ENCODE data around the gene CYFIP2.

Gene CYFIP2

DNA sequence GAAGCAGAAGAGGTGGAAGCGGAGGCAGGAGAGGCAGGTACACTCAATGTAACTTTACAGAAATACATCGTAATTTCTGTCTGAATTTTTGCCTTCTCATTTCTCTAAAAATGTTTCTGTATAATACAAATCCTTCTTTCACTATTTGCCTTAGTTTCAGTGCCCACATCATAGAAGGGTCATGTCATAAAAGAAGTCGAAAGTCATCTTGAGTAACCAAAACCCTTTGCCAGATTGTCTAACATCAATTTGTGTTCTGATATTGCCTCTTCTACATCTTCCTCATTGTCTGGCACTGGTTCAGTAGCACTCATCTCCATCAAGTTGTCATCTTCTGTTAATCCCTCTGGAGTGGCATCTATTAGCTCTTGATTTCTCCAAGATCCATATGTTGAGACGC, 6.2 kb upstream of the CYFIP2 start:
- no peak for DNase-seq

DNA sequence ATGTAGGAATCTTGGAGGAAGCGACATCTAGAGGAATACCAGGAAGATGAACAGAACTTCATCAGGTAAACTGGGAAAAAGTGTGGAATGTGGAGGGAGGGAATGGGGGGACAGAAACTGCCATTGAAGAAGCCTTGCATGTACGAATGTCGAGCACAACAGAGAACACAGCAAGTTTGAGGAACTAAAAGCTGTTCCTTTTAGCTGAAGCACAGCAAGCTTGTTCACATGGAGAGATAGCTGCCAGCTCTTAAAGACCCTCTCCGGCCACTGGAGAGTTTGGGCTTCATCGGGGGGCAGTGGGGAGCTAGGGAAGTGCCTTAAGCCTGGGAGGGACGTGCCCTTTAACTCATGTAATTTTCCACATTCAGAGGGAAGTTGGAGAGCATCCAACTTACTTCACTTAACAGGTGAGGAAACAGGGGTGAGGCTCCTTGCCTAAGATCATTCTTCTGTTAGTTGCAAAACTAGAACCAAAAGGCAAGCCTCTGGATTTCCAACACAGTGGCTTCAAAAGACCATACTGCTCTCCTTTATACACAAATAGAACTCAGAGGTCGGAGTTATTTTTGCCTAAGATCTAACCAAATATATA, 2.3 kb upstream of the CYFIP2 start:
- no peak for DNase-seq

DNA sequence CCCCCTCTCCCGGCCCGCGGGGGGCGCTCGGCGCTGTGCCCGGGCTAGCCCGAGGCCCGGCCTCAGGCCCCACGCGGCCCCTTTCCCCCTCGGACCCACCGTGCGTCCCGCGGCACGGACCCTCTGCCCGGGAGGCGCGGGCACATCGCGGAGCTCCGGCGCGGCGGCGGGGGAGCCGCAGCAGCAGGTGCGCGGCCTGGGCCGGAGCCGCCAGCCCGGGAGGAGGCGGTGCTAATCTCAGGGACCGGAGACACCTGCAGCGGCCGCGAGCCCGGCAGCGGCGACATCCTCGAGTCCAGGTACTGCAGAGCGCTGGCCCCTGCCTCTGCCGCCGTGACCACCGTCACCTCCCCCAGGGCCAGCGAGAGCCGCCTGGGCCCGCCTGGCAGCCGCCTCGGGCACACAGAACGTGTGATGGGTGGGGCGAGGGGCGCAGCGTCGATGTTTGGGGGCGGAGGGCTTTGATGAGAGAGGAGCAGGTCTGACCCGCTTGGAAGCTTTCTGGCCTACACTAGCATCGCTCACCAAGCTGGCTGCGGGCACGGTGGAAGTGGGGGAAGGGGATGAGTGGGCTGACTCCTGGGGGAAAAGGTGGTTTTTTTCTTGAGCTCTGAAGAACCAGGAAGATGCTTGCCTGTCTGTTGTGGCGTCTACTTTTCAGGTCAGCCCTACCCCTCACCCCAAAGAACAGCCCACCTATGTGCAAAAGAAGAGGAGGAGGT, 524 bp downstream of the CYFIP2 start:
- no peak for DNase-seq

DNA sequence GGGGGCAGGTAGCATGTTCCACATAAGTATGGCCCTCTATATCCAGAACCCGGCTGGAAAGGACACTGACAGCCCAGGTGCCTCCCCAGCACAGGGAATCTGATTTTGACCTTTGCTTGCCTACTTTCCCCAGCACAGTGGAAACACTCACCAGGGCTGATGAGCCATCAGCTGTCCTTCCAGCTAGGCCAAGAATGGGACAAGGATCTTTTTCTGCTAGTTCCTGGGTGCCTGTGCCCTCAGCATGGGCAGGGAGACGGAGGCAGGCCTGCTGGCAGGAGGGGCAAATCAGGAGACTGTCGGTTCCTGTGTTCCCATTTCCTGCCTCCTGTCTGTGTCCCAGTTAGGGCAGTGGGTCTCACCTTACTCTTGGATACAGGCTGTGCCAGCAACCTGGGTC, 1.1 kb downstream of the CYFIP2 start:
- no peak for DNase-seq

DNA sequence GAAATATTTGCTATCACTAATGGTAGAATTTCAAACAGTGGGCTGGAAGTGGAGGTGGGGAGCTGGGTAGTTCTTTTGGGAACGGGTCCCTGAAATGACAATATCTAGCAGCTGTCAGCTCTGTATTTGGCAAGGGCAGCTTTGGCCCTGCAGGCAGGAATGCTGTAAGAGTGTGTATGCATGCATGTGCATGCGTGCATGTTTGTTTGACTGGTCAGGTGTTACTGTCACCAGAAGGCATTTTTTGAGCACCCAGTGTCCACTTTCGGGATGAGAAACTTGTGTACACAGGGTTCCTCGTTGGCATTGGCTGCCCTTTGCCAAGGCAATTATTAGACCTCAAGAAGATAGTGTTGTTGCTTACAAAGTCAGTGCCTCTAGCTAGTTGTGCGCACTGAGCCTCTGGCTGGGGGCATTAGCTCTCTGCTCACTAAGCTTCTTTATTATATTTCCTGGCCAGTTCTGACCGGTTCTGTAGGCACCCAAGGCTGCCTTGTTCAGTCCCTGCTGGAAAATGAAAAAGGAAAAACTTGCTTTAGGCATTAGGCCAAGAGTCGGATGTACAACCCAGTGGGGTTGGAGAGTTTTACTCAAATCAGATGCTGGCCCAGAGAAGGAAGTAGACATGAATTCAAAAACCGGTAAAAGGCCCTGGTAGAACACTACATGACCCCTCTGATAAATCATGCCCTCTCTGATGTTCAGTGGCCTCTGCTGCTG, 2.0 kb downstream of the CYFIP2 start:
- no peak for DNase-seq

DNA sequence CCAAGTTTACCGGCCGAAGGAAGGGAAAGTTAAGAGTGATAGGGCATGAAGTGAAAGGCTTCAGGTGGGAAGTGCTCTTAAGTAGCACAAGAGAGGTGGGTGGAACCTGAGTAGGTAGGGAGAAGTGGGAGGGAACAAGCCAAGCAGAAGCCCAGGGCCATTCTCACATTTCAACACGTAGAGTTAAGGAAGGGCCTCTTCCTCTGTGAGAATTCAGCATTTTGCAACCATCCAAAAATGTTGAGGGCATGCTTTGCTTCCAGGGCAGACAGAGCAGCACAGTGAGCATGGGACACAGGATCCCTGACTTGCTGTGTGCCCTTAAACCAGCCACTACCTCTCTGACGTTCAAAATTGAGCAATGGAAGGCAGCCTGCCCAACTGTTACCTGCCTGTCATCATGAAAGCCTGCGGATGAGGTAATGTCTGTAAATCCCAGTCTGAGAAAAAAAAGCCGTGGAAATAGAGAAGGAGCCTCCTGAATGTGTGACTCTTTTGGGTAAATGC, 3.3 kb downstream of the CYFIP2 start:
- DNase-seq = peak; percentile 28

DNA sequence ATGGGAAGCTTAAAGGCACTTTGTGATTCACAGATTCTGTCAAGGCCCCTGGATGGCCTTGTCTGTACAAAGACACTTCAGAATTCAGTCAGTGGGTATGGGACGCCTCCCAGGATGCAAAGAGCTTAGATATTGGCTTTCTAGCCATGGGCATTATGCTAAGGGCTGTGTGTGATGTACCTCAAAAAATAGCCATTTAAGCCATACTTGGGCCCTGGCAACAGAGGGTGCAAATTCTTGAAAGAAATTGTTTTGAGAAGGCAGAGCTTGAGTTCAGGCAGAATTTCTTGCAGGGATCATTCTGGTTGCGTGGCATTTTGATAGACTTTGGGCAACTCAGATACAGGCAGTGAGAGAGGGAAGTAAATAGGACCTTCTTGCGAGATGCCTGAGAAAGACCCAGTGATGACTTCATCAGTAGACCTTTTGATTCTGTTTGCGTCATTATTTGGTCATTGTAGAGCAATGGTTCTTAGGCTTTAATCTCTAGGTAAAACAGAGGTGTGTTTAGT, 3.9 kb downstream of the CYFIP2 start:
- DNase-seq = no peak

DNA sequence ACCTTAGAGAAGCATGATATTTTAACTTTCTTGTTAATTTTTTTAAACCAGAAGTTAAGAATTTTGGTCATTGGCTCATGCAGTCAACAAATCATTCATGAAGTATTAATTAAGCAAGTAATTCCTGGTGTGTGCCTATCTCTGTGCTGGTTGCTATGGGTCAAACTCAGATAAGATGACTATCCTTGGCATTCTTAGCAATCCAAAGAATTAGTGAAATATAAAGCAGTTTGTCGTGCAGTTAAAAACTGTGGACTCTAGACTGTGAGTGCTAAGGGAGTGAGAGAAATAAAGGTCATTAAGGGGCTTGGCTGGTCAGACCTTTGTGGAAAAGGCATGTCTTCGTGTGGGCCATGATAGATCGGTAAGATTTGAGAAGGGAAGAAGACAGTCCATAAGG, 4.8 kb downstream of the CYFIP2 start:
- DNase-seq = no peak

DNA sequence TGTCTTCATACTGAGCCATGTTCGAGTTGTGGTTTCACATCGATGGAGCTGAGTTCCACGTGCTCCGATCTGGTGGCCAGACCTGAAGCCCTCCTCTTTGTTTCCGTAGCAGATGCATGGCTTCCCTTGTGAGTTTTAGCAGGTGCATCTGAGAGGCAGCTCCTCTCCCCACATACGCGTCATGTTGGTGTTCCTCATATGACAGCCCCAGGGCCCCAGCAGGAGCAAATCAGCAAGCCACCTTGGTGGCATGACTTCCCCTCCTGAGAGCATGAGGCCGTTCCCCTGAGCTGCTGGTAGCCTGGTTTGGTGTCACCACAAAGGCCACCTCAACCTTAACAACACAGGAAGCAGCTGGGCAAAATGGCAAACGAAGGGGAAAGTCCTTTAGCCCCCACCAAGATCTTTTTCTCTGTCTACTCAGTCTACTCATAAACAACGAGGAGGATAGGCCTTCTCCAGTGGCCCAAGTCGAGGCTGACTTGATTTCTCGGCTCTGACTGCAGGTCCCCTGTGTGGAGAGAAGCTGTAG, 5.9 kb downstream of the CYFIP2 start:
- no peak for DNase-seq

DNA sequence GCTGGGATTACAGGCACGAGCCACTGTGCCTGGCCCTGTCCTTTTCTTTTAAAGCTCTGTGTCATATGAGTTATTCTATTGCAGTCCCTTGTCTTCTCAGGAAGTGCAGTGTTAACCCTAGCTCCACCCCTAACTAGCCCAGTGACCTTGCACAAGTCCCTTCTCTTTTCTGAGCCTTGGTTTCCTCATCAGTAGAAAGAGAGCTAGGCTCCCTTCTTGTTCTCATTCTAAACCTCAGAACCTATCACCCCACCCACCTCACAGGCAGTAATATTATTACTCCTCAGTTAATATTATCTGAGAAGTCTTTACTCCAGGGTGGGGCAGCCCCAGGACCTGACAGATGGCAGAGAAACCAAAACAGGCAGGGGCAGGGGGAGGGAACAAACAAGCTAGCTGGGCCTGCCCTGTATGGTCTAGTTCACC, 7.2 kb downstream of the CYFIP2 start:
- DNase-seq = no peak

DNA sequence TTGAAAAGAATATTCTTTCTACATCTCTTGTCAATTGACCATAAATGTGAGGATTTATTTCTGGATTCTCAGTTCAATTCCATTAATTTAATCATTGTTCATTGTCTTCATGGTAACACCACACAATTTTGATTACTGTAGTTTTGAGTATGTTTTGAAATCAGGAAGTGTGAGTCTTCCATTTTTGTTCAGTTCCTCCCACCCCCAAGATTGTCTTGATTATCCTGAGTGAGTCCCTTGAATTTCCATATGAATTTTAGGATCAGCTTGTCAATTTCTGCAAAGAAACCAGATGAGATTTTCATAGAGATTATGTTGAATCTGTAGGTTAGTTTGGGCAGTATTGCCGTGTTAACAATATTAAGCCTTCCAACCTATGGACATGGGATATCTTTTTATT, 9.5 kb downstream of the CYFIP2 start:
- DNase-seq = no peak

DNA sequence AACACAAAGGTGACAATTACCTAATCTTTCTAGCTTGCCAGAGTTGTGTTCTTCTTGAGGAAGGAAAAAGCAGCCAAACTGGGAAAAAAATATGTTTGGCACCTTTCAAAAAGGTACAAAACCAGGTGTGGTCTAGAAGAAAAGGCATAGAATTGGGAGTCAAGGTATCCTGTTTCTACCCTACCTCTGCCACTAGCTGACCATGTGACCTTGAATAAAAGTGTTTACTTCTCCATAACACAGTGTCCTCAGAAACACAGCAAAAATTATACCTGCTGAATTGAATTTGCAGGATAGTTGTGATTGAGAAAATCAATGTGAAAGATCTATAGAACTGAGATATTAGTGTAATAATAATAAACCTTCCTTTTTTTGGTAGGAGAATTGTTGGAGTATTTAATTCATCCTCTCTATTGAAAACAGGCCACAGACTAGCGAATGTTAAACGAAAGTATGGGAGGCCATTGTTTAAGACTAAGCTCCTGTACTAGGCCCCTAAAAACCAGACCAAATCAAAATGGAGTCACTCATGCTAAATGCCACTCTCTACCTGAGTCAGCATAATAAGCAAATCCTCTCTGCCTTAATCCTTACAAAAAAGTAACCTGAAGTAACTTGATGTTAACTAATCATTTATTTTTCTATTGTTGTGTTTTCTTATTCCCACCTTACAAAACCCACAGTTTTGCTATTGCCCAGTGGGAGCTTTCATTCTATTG, 12.6 kb downstream of the CYFIP2 start:
- no peak for DNase-seq

DNA sequence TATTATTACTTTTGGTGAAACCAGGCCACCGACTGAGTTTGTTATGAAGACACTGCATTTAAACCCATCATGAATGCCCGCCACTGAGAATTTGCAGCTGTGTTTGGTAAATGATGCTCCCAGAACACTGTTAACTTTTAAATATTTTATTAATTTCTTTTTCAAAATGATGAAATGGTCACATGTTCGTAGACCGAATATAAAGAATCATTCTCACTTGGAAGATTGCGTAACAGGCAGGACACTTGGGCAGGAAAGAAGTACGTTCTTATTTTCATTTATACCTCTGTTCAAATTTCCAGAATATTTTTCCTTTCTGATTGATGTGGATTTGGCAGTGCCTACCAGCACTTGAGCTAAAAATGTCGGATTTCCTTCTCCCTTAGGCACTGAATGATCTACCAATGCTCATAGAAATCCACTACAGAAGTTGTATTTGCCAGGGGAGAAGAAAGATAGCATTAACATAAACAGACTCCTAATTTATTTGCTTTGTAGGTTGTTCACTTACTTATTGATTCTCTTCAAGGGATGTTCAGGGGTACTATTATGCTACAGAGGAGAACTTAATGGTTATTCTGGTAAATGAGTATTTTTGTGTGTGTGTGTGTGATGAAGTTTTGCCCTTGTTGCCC, 13.8 kb downstream of the CYFIP2 start:
- no peak for DNase-seq

DNA sequence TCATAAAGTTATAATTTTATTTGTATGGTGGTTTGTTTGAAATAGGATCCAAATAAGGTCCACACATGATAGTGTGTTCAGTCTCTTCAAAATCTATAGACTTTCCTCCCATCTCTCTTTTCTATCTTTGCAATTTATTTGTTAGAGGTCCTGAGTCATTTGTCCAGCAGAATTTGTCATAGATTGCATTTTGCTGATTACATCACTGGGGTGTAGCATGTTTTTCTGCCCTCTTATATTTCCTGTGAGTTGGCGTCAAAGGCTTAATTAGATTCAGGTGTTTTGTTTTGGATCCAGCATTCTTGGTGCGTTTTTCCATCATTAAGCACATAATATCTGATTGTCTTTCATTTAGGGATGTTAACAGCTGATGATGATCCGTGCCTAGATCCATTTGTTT, 15.0 kb downstream of the CYFIP2 start:
- no peak for DNase-seq

DNA sequence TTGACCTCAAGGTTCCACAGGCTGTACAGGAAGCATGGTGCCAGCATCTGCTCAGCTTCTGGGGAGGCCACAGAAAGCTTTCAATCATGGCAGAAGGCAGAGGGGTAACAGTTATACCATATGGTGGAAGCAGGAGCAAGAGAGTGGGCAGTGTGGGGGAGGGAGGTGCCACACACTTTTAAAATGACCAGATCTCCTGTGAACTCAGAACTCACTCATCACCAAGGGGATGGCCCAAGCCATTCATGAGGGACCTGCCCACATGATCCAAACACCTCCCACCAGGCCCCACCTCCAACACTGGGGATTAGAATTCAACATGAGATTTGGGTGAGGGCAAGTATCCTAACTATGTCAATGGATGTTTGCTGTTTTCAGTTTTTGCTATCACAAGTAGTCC, 16.2 kb downstream of the CYFIP2 start:
- no peak for DNase-seq

DNA sequence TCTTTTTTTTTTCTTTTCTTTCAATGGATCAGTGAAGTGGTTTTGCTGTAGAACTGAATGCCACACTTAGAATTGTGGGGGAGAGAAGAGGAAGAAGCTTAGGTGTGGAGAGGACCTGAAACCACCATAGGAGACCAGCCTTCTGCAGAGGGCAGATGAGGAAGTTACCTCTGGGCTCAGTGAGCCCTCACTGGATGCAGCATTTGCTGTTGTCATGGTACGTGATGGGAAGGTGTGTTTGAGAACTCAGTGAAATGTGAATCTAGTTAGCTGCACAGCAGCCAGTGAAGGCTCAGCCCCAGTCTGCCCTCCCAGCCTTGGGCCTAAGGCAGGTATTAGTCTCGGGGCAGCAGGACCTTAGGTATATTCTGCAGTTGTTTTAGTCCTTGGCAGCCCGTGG, 17.5 kb downstream of the CYFIP2 start:
- DNase-seq = no peak

DNA sequence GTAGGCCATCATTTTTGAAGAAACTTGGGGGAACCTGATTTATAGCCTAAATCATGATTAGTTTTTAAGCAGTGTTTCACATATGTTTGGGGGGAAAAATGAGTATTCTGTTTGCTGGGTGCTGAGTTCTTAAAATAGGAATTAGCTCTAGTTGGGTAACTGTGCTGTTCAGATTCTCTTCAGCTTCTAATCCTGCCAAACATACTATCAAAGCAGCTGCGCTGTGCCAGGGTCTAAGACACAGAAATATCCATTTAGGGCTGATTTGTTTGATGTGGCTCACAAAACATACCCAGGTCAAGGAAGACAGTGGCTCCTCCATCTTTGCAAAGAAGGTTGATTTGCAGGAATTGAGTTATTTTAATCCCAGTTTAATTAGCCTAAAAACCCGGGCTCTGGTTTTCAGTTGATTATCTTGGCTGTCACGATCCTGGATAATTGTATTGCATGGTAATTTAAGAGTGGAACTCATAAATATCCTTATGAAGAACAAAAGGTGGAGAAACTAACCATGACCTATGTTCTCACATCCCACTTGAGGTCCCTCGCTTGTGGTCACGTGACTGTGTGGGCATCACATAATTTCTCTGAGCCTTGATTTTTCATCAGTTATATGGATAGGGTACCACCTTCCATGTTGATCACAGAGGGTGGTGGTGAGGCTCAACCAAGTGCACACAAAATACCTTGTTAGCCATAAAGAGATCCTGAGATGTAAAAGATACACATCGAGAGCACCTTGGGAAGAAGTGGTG, 18.7 kb downstream of the CYFIP2 start:
- DNase-seq = no peak

DNA sequence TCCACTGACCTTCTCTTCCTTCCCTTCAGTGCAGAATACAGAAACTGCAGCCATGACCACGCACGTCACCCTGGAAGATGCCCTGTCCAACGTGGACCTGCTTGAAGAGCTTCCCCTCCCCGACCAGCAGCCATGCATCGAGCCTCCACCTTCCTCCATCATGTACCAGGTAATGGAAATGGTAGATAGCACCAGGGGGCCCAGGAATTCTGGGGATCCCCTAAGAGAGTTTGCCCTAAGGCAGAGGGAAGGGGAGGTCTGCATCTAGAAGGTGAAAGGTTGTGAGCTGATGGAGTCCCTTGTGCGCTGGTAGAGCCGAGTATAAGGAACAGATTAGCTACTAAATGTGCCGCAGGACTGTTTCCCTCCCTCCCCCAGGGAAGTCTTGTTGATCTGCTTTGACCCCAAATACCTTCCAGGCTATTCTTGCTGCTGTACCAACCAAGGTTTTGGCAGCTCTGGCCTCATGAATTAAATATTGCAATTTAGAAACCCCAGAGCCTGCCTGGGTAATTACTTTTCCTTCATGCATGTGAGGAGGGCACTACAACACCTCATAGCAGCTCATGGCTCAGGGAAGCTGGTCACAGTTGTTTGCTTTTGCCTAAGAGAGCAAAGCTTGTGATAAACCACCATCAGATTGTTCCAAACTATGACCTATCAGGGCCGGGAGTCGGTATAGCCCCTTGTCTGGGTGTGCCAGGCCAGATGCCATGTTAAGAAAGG, 19.6 kb downstream of the CYFIP2 start:
- peak; percentile 62 for DNase-seq

DNA sequence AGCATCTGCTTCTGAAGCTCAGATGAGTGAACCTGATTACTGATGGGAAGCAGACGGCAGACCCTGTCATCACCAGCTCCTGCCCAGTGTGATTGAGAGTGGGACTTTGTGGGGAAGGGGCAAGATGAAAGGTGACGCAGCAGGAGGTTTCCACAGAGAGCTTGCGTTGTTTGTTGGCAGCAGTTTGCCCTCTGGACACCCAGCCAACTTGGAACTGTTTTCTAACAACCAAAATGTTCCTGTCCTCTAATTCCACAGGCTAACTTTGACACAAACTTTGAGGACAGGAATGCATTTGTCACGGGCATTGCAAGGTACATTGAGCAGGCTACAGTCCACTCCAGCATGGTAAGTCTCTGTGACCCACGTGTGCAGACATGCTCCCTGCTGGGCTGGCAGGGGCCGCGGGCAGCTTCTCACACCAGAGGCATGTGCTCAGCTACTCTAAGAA, 20.9 kb downstream of the CYFIP2 start:
- no peak for DNase-seq

DNA sequence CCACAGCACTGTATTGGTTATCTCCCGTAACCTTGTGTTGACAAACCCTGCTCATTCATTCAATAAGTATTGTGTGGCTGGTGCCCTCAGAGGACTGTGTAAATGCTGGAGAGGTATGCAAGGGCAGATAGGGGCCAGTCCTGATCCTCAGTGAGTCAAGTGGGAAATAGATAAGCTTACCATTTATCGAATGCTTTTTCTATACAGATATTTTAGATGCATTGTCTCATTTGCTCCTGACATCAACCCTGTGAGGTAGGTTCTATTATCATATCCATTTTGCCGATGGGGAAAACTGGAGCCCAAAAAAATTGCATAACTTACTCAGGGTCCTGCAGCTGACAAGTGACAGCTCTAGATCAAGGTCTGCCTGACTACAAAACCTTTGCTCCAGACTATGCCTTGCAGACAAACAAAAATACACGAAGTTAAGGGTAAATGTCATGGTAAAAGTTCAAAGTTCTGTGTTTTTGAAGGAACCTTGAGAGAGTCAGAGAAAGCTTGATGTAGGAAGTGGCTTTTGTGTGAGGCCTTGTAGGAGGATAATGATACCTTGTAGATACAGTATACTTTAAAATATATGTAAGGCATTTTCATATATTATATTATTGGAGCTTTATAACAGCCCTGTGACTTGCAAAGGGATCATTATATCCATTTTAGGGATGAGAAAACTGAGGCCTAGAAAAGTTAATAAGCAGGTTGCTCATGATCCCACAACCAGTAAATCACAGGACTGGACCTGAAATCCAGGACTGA, 22.7 kb downstream of the CYFIP2 start:
- DNase-seq = no peak
